Activated CD4-positive, alpha-beta T cell treated with anti-CD3 and anti-CD28 coated beads, Interleukin-2, amount 50 U/mL, for 16 hours (primary cell): ENCODE data around the gene RNF2.
A peak's percentile ranks its signal among the peaks of the same experiment; 100 is the strongest.
"Not testable (repeated sequence)": the region's sequence is repeated elsewhere in the genome, so short reads cannot be mapped to it uniquely, and the experiment has no call there.

ENCODE experiments used
- DNase-seq: peaks from one replicate; pipeline ENCODE4 v3.0.0-alpha.2; 2020

RNF2 gene

GRCh38 chr1:185044981-185045813, at the start of gene RNF2:
Gene RNF2, plus strand, starts transcription at chr1:185045558. Its CDS starts 41,996 bp downstream, at chr1:185087554.
- DNase-seq, result peak; percentile 79

GRCh38 chr1:184999974-185000373, 45.4 kb upstream of the RNF2 start:
- DNase-seq, result not testable (repeated sequence)

- not testable (repeated sequence) for DNase-seq
These were observed 44.0 kb upstream of the RNF2 start for GRCh38 chr1:185001312-185001880.

- DNase-seq, result no peak
These were observed 36.5 kb upstream of the RNF2 start for GRCh38 chr1:185008838-185009237.

- DNase-seq, result no peak
These were observed 35.0 kb upstream of the RNF2 start for GRCh38 chr1:185010361-185010760.

- no peak for DNase-seq
These were observed 30.4 kb upstream of the RNF2 start for GRCh38 chr1:185014941-185015340.

- DNase-seq, result no peak
These were observed 29.7 kb upstream of the RNF2 start for GRCh38 chr1:185015631-185016030.

- DNase-seq, result no peak
These were observed 28.5 kb upstream of the RNF2 start for GRCh38 chr1:185016880-185017279.

GRCh38 chr1:185017338-185017737, 28.0 kb upstream of the RNF2 start:
- no peak for DNase-seq

GRCh38 chr1:185017966-185018365, 27.4 kb upstream of the RNF2 start:
- no peak for DNase-seq

GRCh38 chr1:185027252-185027882, 18.0 kb upstream of the RNF2 start:
- DNase-seq, result no peak

GRCh38 chr1:185033686-185034085, 11.7 kb upstream of the RNF2 start:
- no peak for DNase-seq

- no peak for DNase-seq
These were observed 10.1 kb upstream of the RNF2 start for GRCh38 chr1:185035258-185035657.

- DNase-seq, result no peak
These were observed 6.5 kb upstream of the RNF2 start for GRCh38 chr1:185038813-185039376.

GRCh38 chr1:185039726-185040407, 5.5 kb upstream of the RNF2 start:
- no peak for DNase-seq

- no peak for DNase-seq
These were observed 5.0 kb upstream of the RNF2 start for GRCh38 chr1:185040408-185040735.

- DNase-seq, result no peak
These were observed 3.6 kb upstream of the RNF2 start for GRCh38 chr1:185041742-185042141.

- no peak for DNase-seq
These were observed 2.6 kb upstream of the RNF2 start for GRCh38 chr1:185042737-185043136.

- no peak for DNase-seq
These were observed 971 bp upstream of the RNF2 start for GRCh38 chr1:185044387-185044786.

- DNase-seq, result peak; percentile 32
These were observed 595 bp downstream of the RNF2 start for GRCh38 chr1:185045814-185046492.

GRCh38 chr1:185046668-185047067, 1.3 kb downstream of the RNF2 start:
- DNase-seq, result no peak

GRCh38 chr1:185049670-185050069, 4.3 kb downstream of the RNF2 start:
- no peak for DNase-seq
